Measurements from ENCODE around the gene AUH.

Gene AUH

DNA sequence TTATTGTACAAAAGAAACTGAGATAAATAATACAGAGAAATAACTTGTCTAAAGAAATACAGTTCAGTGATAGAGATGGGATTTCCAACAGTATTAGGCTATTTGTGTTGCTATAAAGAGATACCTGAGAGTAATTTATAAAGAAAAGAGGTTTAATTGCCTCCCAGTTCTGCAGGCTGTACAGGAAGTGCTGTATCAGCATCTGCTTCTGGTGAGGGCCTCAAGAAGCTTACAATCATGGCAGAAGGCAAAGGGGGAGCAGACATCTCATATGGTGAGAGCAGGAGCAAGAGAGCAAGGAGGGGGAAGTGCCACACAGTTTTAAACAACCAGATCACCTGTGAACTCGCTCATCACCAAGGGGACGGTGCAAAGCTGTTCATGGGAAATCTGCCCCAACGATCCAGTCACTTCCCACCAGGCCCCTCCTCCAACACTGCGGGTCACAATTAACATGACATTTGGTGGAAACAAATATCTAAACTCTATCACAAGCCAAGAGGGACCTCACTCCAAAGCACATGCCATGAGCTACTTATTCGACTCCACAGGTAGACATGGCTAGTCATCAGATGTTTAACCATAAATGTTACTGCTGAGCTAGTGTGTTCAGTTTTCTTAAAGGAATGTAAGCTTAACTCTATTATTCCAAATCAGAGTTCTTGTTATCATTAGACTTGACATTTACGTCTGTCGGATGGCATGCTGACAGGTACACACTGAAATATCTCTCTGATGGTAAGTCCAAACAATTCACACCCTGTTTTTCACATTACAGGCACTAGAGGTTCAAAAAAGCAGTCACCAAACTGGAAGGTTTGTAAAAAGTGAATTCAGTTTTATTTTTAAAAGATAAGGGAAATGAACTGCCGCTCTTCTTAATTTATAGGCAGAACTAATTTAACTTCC lies 82.2 kb downstream of the AUH start:
- TF ChIP-seq, protein P1, sequence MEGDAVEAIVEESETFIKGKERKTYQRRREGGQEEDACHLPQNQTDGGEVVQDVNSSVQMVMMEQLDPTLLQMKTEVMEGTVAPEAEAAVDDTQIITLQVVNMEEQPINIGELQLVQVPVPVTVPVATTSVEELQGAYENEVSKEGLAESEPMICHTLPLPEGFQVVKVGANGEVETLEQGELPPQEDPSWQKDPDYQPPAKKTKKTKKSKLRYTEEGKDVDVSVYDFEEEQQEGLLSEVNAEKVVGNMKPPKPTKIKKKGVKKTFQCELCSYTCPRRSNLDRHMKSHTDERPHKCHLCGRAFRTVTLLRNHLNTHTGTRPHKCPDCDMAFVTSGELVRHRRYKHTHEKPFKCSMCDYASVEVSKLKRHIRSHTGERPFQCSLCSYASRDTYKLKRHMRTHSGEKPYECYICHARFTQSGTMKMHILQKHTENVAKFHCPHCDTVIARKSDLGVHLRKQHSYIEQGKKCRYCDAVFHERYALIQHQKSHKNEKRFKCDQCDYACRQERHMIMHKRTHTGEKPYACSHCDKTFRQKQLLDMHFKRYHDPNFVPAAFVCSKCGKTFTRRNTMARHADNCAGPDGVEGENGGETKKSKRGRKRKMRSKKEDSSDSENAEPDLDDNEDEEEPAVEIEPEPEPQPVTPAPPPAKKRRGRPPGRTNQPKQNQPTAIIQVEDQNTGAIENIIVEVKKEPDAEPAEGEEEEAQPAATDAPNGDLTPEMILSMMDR (IDR thresholded peaks at IDR 0.05) = no peak
- no peak for TF ChIP-seq ZFX (IDR thresholded peaks at IDR 0.05; ENCODE audit: borderline replicate concordance)
- no peak overlapping the region for H3K27ac ChIP-seq

DNA sequence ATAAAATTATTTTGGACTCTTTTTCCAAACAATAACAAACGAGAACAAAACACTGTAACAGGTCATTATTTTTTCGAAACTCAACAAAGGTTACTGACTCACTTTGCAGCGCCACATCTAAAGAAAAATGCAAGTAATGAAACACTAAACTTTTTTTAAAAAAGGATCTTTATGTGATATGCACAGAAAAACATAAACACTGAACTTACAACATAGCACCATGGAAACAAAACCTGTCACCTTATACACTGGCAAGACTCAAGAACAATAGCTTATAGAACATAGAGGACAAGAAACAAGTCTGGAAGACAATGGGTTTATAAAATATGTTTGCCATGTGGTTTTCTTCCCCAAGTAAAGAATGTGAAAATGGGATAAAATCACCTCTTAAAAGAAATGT lies 85.2 kb downstream of the AUH start:
- H3K27ac ChIP-seq = no peak overlapping the region

DNA sequence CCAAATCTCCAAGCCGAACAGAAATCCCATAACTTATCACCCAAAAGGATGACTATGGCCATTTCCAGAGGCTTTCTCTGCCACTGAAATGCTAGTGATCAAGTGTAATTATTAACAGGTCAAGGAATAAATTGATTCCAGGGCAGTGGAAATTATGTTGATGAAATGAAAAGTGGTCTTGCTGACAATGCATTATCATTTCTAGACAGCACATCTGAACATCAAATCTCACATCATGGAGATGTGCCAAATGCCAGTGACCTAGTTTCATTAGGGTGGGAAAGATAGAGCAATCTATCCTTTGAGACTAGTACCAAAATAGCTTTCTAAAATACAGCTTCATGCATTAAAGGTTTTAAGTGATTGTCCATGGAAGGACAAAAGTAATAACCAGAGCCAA lies 86.1 kb downstream of the AUH start:
- H3K27ac ChIP-seq = no peak overlapping the region

More for the DNA sequence above, 85.2 kb downstream of the AUH start:
- TF ChIP-seq ZFX (IDR thresholded peaks at IDR 0.05; ENCODE audit: borderline replicate concordance) = no peak
- TF ChIP-seq, protein P1 (IDR thresholded peaks at IDR 0.05) = no peak

DNA sequence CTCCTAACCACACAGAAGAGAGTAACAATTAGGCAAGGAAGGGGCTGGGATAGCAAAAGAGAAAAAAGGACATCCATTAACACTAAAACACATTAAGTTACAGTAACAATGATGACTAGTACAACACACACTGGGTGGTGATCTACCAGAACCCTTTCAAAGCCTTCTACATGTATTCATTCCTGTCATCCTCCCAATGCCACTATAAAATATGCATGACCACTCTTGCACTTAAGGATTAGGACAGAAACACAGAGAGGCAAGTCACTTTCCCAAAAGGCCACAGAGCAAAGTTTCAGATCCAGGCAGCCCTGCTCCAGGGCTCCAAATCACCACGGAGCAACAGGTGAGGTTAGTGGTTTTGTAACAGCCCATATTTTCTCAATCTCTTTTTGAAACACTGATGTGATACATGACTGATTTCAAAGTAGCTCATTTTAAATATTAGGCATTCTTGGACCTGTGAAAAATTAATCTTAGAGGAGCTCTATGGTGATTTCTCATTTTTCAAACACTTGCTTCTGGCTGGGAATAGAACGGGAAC lies 86.7 kb downstream of the AUH start:
- TF ChIP-seq, protein P1 (IDR thresholded peaks at IDR 0.05) = no peak
- no peak for TF ChIP-seq ZFX (IDR thresholded peaks at IDR 0.05; ENCODE audit: borderline replicate concordance)
- H3K27ac ChIP-seq = no peak overlapping the region

More for the DNA sequence above, 86.1 kb downstream of the AUH start:
- TF ChIP-seq, protein P1 (IDR thresholded peaks at IDR 0.05) = no peak
- no peak for TF ChIP-seq ZFX (IDR thresholded peaks at IDR 0.05; ENCODE audit: borderline replicate concordance)

DNA sequence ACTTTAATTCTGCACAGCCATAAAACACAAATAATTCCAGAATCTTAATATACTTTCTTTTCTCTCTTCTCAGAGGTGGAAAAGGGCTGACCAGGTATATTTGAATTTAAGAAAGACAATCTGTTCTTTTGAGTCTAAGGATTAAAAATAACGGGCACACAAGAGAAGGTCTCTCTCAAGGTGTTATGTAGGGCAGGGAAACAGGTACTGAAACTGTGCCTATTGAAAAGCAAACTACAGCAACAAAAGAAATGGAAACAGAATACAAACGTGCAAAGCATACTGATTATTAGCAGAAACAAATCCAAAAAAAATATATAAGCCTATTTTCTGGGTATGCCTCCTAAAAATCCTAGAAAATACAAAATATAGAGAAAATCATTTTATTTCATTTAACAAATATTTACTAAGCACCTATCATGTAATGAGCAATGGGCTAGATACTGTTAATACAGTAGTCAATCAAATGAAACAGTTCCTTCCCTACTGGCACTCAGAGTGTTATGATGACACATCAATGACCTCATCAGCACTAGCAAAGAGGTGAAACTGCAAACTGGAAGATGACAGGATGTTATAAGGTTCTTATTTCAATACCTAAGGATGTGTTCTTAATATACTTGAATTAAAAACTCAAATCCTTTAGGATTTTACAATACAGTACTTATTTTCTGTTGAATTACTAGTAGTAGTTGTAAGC lies 87.7 kb downstream of the AUH start:
- TF ChIP-seq ZFX (IDR thresholded peaks at IDR 0.05; ENCODE audit: borderline replicate concordance) = no peak
- TF ChIP-seq, protein P1 (IDR thresholded peaks at IDR 0.05) = no peak
- no peak overlapping the region for H3K27ac ChIP-seq

DNA sequence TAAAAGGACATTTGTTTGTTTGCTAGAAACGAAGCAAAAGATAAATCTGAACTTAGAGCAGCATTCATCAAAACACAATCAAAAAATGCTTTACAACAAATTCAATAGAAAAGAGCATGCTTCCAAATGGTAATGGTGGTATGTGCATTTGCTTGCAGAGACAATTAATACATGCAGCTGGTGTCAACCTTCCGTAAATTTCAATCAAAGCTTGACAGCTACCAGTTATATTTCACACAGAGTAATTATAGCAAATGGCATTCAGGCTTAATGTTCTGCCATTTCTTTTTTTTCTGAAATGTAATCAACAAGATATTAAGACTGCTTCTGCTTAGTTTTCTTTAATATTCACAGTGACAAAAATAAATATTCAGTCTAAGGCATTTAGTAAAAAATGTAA lies 90.6 kb downstream of the AUH start:
- H3K27ac ChIP-seq = no peak overlapping the region
- no peak for TF ChIP-seq ZFX (IDR thresholded peaks at IDR 0.05; ENCODE audit: borderline replicate concordance)
- TF ChIP-seq, protein P1 (IDR thresholded peaks at IDR 0.05) = no peak

All from 22Rv1 (cell line).